ENCODE measurements around the gene CPXM2. TPM values are rescaled to one million over a fixed set of nuclear protein-coding genes. Genes with fewer than 3 reads are reported as not detected.

The CPXM2 gene
- total RNA-seq, 1 experiment from 2014 or later: not detected

DNA sequence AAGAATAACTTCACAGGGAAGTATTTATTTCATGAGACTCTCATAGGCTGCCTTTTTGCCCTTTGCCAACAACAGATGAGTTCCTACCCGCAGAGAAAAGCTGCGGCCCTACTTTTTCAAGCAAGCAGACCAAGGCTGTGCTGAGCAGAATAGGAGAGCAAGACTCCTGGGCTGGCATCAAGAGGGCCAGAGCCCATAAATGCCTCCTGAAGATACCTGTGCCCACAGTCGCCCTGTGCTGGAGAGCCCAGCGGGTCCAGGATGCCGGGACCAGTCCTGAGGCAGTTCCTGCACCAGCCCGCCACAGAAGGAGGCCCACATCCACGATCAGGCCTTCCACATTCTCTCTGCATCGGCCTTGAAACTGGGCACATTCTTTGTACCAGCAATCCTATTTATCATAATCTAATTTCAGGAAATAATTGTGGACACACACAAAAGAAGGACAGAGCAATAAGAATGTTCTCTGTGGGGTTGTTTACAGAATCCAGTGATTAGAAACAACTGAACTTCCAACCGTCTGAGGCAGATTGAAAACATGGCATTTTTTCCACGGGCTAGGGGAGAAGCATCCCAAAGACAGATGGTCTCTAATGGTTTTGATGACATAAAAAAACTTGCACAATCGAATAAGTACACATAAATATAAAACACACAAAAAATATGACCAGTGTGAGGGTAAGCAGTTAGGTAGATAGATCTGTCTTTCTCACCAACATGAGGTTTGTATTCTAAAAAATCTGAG is 95.6 kb downstream of the CPXM2 start:
- no peak for TF ChIP-seq CTCF (IDR thresholded peaks at IDR 0.05; ENCODE audit: insufficient read depth in 1 of 2, low read depth in 1 of 2, low read length in 1 of 2, severe bottlenecking in 1 of 2, unreplicated experiment in 1 of 2)
- H3K4me1 Mint-ChIP-seq (ENCODE audit: low read depth, unreplicated experiment): no peaks in the 10 kb centered on the region
- H3K4me3 Mint-ChIP-seq (ENCODE audit: unreplicated experiment): no peak overlapping the region
- H3K27me3 ChIP-seq (replicated peaks; ENCODE audit: control insufficient read depth, insufficient read depth, low read length): no peaks in the 10 kb centered on the region
- H3K27me3 Mint-ChIP-seq (ENCODE audit: insufficient read depth, unreplicated experiment): peaks cover 5% of the 10 kb centered on the region
- H3K9me3 Mint-ChIP-seq (ENCODE audit: unreplicated experiment): peaks cover 10% of the 10 kb centered on the region
- intact Hi-C loops (cut with micrococcal nuclease; ENCODE audit: unreplicated experiment): no loop called here
- ChIA-PET CTCF (no interaction called here), POLR2A (no interaction called here)
- H3K4me1 ChIP-seq: no peaks in the 10 kb centered on the region
- no peaks in the 10 kb centered on the region for H3K36me3 ChIP-seq (ENCODE audit: control insufficient read depth, insufficient read depth, low read length)
- no peak for DNase-seq
- H3K4me3 ChIP-seq (ENCODE audit: low read depth, low read length): no peak overlapping the region
- no TSS peak for BruUV-seq (replicated peaks)
- H3K36me3 Mint-ChIP-seq (ENCODE audit: insufficient read depth, unreplicated experiment): no peaks in the 10 kb centered on the region
- H3K9me3 ChIP-seq: no peaks in the 10 kb centered on the region
- no peak overlapping the region for H3K27ac Mint-ChIP-seq (ENCODE audit: unreplicated experiment)

DNA sequence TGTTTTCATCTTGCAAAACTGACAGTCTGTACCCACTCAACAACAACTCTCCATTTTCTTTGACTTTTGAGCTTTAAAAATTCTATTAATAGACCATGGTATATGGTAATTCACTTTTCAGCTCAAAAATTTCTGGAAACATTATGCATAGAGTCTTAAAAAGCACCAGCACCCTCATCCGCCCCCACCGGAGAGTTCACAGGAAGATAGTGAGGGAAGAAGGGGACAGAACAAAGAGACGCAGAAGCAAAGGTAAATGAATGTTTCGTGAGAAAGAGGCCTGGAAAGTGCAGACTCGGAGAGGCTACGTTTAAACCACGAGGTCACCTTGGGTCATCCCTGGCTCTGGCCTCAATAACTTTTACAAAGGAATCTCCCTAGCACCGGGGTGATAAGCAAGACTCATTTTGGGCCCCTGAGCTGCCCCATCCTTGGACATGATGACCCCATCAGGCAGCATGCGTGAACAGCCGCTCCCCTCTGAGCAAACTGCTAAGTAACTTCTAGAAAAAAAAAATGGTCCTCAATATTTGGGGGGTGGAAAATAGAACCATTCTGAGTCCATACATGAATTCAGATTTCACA is 96.3 kb downstream of the CPXM2 start:
- intact Hi-C loops (cut with micrococcal nuclease; ENCODE audit: unreplicated experiment): no loop called here
- Histone ChIP-seq H3K4me3 (ENCODE audit: low read depth, low read length) (no peak overlapping the region), H3K27me3 (replicated peaks; ENCODE audit: control insufficient read depth, insufficient read depth, low read length) (no peaks in the 10 kb centered on the region), H3K4me1 (no peaks in the 10 kb centered on the region), H3K36me3 (ENCODE audit: control insufficient read depth, insufficient read depth, low read length) (no peaks in the 10 kb centered on the region), H3K9me3 (no peaks in the 10 kb centered on the region)
- no TSS peak for BruUV-seq (replicated peaks)
- Mint-ChIP-seq H3K9me3 (ENCODE audit: unreplicated experiment) (peaks cover 16% of the 10 kb centered on the region), H3K27me3 (ENCODE audit: insufficient read depth, unreplicated experiment) (peaks cover 2% of the 10 kb centered on the region), H3K36me3 (ENCODE audit: insufficient read depth, unreplicated experiment) (no peaks in the 10 kb centered on the region), H3K4me1 (ENCODE audit: low read depth, unreplicated experiment) (no peaks in the 10 kb centered on the region), H3K4me3 (ENCODE audit: unreplicated experiment) (no peak overlapping the region), H3K27ac (ENCODE audit: unreplicated experiment) (no peak overlapping the region)
- TF ChIP-seq CTCF (IDR thresholded peaks at IDR 0.05; ENCODE audit: insufficient read depth in 1 of 2, low read depth in 1 of 2, low read length in 1 of 2, severe bottlenecking in 1 of 2, unreplicated experiment in 1 of 2): no peak
- no peak for DNase-seq
- ChIA-PET CTCF (no interaction called here), POLR2A (no interaction called here)

GRCh38 chr10:123792248-123792978 is 99.2 kb downstream of the CPXM2 start:
- Histone ChIP-seq H3K36me3 (ENCODE audit: control insufficient read depth, insufficient read depth, low read length) (no peaks in the 10 kb centered on the region), H3K9me3 (peaks cover 10% of the 10 kb centered on the region), H3K4me3 (ENCODE audit: low read depth, low read length) (no peak overlapping the region), H3K4me1 (no peaks in the 10 kb centered on the region), H3K27me3 (replicated peaks; ENCODE audit: control insufficient read depth, insufficient read depth, low read length) (no peaks in the 10 kb centered on the region)
- TF ChIP-seq CTCF (IDR thresholded peaks at IDR 0.05; ENCODE audit: insufficient read depth in 1 of 2, low read depth in 1 of 2, low read length in 1 of 2, severe bottlenecking in 1 of 2, unreplicated experiment in 1 of 2): no peak
- Mint-ChIP-seq H3K9me3 (ENCODE audit: unreplicated experiment) (peaks cover 16% of the 10 kb centered on the region), H3K36me3 (ENCODE audit: insufficient read depth, unreplicated experiment) (no peaks in the 10 kb centered on the region), H3K27ac (ENCODE audit: unreplicated experiment) (no peak overlapping the region), H3K4me1 (ENCODE audit: low read depth, unreplicated experiment) (no peaks in the 10 kb centered on the region), H3K27me3 (ENCODE audit: insufficient read depth, unreplicated experiment) (no peaks in the 10 kb centered on the region), H3K4me3 (ENCODE audit: unreplicated experiment) (no peak overlapping the region)
- intact Hi-C loops (cut with micrococcal nuclease; ENCODE audit: unreplicated experiment): no loop called here
- BruUV-seq (replicated peaks): no TSS peak
- ChIA-PET POLR2A (no interaction called here), CTCF (no interaction called here)
- DNase-seq: no peak

Data from Caco-2 (cell line).